Upper lobe of left lung (tissue), 6 donors: ENCODE results near the gene SCN4B. TPM values are rescaled to one million over a fixed set of nuclear protein-coding genes. Genes with fewer than 3 reads are reported as not detected.
A peak's percentile ranks its signal among the peaks of the same experiment; 100 is the strongest.

ENCODE experiments used
- ATAC-seq, 2 donors: fragments of 200-7000 bp; cut with Tn5 transposase; one replicate each; pipeline ENCODE4 v1.9.1; 2022; ENCODE audit warnings: mild to moderate bottlenecking in 2 of 2, moderate library complexity in 2 of 2; ENCODE audit not compliant: low FRiP score in 2 of 2
- DNase-seq, 2 donors: peaks; one replicate each; pipeline ENCODE4 v3.0.0-alpha.2; 2019 to 2020
- H3K27ac ChIP-seq, 4 donors: fragments of 200-600 bp; sonication (generic); one replicate each; pipeline ENCODE4 v1.5.1; 2016 to 2019
- H3K27me3 ChIP-seq, 4 donors: fragments of 200-600 bp; sonication (generic); one replicate each; pipeline ENCODE4 v1.5.1; 2017 to 2019
- H3K36me3 ChIP-seq, 4 donors: fragments of 200-600 bp; sonication (generic); one replicate each; pipeline ENCODE4 v1.5.1; 2016 to 2019
- H3K4me1 ChIP-seq, 4 donors: fragments of 200-600 bp; sonication (generic); one replicate each; pipeline ENCODE4 v1.5.1; 2018 to 2019
- H3K4me3 ChIP-seq, 4 donors: fragments of 200-600 bp; sonication (generic); one replicate each; pipeline ENCODE4 v1.5.1; 2017 to 2019; ENCODE audit warnings: mild to moderate bottlenecking in 2 of 4, moderate library complexity in 1 of 4
- H3K9me3 ChIP-seq, 4 donors: fragments of 200-600 bp; sonication (generic); one replicate each; pipeline ENCODE4 v1.5.1; 2018 to 2019
- EP300 ChIP-seq, 4 donors: sonication (generic); formaldehyde crosslinking; IDR thresholded peaks; one replicate each; pipeline ENCODE4 v1.5.1; 2017; ENCODE audit warnings: antibody characterized with exemption in 4 of 4, control low read depth in 2 of 4
- POLR2A ChIP-seq, 4 donors: fragments of 450-650 bp; IDR thresholded peaks; one replicate each; pipeline ENCODE4 v1.5.1; 2016 to 2017; ENCODE audit warnings: antibody characterized with exemption in 4 of 4, mild to moderate bottlenecking in 2 of 4
- POLR2AphosphoS5 ChIP-seq, 2 donors: sonication (generic); formaldehyde crosslinking; IDR thresholded peaks; one replicate each; pipeline ENCODE4 v1.5.1; 2017; ENCODE audit warnings: antibody characterized with exemption in 2 of 2
- WGBS, 2 donors: methylation state at CpG; one replicate each; pipeline ENCODE4 v1.1.5; 2017 to 2018; 5-methylcytosine and 5-hydroxymethylcytosine counted together
- total RNA-seq, 6 donors: library from RNA; depleted of rRNA in 4 of 6; stranded (reverse); fragments of >200 nt in 4 of 6; gene quantifications; one replicate each; pipeline versions ENCODE4 v1.1.0 to v1.2.1, GENCODE V29; 2016 to 2021
- TF ChIP-seq, protein P1 (sequence below), 6 experiments: fragments of 450-650 bp in 4 of 6; fragments of 200-600 bp in 2 of 6; sonication (generic) in 2 of 6; IDR thresholded peaks; one replicate each; pipeline ENCODE4 v1.5.1; 2016 to 2019; ENCODE audit warnings: antibody characterized with exemption in 6 of 6
- donor health status: DM: no; HTN: no; CAD: no; lungs with moderate emphysema.
- donor health status: DM: no; HTN: yes; CAD: no; lungs with severe emphysema.

The SCN4B gene
- total RNA-seq, 6 donors from 2014 or later, result under 0.01 to 5.5 (median 3.3) TPM

DNA sequence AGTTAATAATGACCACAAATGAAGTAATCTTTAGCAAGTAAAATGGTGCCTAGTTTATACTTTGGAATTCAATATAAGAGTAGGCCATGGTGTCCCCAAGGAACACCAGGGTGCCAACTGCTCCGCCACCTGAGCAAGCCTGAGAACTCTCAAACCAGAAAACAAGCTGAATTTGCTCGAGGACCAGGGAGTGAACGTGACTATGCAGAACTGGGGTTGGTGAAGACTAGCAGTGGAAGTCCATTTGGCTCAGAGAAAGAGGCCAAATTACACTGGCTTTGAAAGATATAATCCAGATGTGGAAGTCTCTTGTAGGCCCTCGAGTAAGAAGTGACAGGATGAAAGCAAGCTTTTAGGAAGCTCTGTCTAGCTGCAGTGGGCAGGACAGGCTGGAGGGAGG lies 57.1 kb downstream of the SCN4B start:
- Histone ChIP-seq H3K4me3 (no peak overlapping the region), H3K36me3 (no peaks in the 10 kb centered on the region), H3K4me1 (no peaks in the 10 kb centered on the region), H3K27ac (no peak overlapping the region), H3K9me3 (no peaks in the 10 kb centered on the region), H3K27me3 (no peaks in the 10 kb centered on the region)
- DNase-seq, result no peak
- 70 to 75% methylated on average over 4 of the region's 4 CpGs for WGBS, 2 donors
- ATAC-seq, result no peak
- TF ChIP-seq POLR2A (IDR thresholded peaks at IDR 0.05) (no peak), POLR2AphosphoS5 (IDR thresholded peaks at IDR 0.05) (no peak)

DNA sequence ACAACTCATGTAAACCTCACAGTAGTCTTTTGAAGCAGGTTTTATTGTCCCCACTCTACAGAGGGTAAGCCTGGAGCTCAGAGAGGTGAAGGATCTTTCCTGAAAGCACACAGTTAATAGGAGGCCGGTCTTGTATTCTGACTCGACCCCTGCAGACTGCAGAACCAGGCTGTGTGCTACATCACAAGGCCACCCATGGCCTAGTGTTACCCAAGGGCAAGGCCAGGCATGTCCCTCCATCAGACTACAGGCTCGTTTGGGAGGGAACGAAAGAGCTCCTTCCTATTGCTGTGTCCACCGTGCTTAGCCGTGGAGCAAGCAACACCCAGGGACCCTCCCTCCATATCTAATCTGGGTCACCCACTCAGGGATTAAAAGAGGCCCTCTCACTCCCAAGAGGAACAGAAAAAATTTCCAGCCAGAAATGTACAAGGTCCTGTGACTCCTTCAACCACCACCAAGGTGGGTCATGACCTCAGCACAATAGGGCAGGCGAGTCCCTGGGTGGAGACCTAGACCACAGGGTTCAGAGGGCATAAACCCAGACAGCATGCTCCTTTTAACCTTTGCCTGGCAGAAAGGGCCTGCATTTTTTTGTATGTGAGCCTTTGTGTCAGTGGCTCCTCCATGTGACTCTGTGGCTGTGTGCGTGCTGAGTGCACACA lies 59.6 kb downstream of the SCN4B start:
- H3K27me3 ChIP-seq, result no peaks in the 10 kb centered on the region
- H3K36me3 ChIP-seq, result no peaks in the 10 kb centered on the region
- WGBS, 2 donors, result 71 to 76% methylated on average over 6 to 8 of the region's 8 CpGs
- H3K27ac ChIP-seq, result no peak overlapping the region
- no peaks in the 10 kb centered on the region for H3K9me3 ChIP-seq
- H3K4me1 ChIP-seq, result no peaks in the 10 kb centered on the region
- ATAC-seq (no peak), DNase-seq (no peak)
- TF ChIP-seq POLR2AphosphoS5 (IDR thresholded peaks at IDR 0.05), result no peak
- TF ChIP-seq POLR2A (IDR thresholded peaks at IDR 0.05), result no peak
- TF ChIP-seq, protein P1, sequence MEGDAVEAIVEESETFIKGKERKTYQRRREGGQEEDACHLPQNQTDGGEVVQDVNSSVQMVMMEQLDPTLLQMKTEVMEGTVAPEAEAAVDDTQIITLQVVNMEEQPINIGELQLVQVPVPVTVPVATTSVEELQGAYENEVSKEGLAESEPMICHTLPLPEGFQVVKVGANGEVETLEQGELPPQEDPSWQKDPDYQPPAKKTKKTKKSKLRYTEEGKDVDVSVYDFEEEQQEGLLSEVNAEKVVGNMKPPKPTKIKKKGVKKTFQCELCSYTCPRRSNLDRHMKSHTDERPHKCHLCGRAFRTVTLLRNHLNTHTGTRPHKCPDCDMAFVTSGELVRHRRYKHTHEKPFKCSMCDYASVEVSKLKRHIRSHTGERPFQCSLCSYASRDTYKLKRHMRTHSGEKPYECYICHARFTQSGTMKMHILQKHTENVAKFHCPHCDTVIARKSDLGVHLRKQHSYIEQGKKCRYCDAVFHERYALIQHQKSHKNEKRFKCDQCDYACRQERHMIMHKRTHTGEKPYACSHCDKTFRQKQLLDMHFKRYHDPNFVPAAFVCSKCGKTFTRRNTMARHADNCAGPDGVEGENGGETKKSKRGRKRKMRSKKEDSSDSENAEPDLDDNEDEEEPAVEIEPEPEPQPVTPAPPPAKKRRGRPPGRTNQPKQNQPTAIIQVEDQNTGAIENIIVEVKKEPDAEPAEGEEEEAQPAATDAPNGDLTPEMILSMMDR (IDR thresholded peaks at IDR 0.05), result no peak
- TF ChIP-seq EP300 (IDR thresholded peaks at IDR 0.05), result no peak
- no peak overlapping the region for H3K4me3 ChIP-seq

DNA sequence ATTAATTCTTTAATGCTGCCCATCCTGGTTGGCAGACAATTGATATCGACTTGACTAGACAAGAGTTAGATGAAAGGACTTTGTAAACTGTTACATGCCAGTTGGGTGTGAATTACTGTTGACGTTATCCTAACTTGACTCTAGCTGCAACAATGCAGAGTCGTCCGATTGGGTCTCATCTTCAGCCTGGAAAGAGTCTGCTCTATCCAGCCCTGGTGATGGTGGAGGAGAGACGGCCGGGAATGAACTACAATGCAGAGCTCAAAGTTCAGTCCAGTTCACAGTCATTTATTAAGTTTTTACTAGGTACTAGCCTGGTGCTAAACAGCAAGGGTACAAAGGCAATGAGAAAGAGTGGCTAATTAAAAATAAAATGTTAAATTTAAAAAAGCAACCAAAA lies 60.9 kb downstream of the SCN4B start:
- Histone ChIP-seq H3K4me1 (no peaks in the 10 kb centered on the region), H3K27ac (no peak overlapping the region), H3K9me3 (peaks cover 0 to 9% (median 7%) of the 10 kb centered on the region in 4 donors), H3K27me3 (no peaks in the 10 kb centered on the region), H3K4me3 (no peak overlapping the region), H3K36me3 (no peaks in the 10 kb centered on the region)
- ATAC-seq (no peak), DNase-seq (no peak)
- TF ChIP-seq EP300 (IDR thresholded peaks at IDR 0.05), result no peak
- no peak for TF ChIP-seq POLR2AphosphoS5 (IDR thresholded peaks at IDR 0.05)
- TF ChIP-seq, protein P1 (IDR thresholded peaks at IDR 0.05), result no peak
- TF ChIP-seq POLR2A (IDR thresholded peaks at IDR 0.05), result no peak
- WGBS, 2 donors, result 70 to 91% methylated on average over 6 of the region's 6 CpGs

DNA sequence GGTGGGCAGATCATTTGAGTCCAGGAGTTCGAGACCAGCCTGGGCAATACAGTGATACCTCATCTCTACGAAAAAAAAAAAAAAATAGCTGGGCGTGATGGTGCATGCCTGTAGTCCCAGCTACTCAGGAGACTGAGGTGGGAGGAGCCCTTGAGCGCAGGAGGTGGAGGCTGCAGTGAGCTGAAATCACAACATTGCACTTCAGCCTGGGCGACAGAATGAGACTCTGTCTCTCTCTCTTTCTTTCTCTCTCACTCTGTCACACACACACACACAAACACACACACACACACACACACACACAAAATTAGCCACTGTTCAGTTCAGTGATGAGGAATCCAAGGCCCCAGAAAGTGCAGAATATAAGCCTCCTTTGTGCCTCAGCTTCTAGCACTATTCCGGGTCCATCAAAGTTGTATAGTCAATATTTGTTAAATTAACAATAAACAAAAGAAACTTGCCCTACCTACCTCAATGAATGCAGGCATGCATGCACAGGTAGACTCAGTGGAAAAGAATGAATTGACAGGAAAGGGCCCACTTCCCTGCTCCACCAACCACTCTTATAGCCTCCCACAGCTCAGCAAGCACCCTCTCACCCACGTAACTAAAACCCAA lies 62.0 kb downstream of the SCN4B start:
- 82 to 90% methylated on average over 6 to 7 of the region's 7 CpGs for WGBS, 2 donors
- H3K36me3 ChIP-seq, result no peaks in the 10 kb centered on the region
- no peak overlapping the region for H3K27ac ChIP-seq
- peaks cover 0 to 11% (median 7%) of the 10 kb centered on the region in 4 donors for H3K9me3 ChIP-seq
- no peak overlapping the region for H3K4me3 ChIP-seq
- TF ChIP-seq POLR2A (IDR thresholded peaks at IDR 0.05) (no peak), EP300 (IDR thresholded peaks at IDR 0.05) (no peak), POLR2AphosphoS5 (IDR thresholded peaks at IDR 0.05) (no peak)
- TF ChIP-seq, protein P1 (IDR thresholded peaks at IDR 0.05), result no peak
- DNase-seq (no peak), ATAC-seq (no peak)
- no peaks in the 10 kb centered on the region for H3K4me1 ChIP-seq
- H3K27me3 ChIP-seq, result no peaks in the 10 kb centered on the region

DNA sequence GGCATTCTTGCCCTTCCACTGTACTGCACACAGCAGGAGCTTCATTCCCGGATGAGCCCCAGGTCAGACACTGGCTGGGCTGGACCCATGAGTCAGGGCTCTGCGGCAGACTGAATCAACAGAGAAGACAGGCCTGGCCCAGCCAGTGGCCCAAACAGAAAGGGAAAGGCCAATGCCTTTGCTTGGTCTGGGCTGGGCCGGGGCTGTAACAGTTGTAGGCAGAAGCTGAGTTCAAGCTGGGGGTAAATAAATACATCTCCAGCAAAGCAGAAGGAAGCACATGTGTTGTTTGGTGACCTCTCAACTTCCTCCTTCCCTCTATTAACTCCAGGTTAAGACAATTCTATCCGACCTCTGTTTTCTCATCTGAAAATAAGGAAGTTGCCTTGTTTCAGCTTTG lies 64.1 kb downstream of the SCN4B start:
- WGBS, 2 donors, result 21 to 53% methylated on average over 1 to 4 of the region's 4 CpGs
- TF ChIP-seq POLR2AphosphoS5 (IDR thresholded peaks at IDR 0.05) (no peak), POLR2A (IDR thresholded peaks at IDR 0.05) (no peak), EP300 (IDR thresholded peaks at IDR 0.05) (no peak)
- TF ChIP-seq, protein P1 (IDR thresholded peaks at IDR 0.05), result no peak
- DNase-seq (peak in 1 of 2 donors; percentile 28), ATAC-seq (peak; percentile 58 to 72)
- Histone ChIP-seq H3K36me3 (no peaks in the 10 kb centered on the region), H3K4me3 (no peak overlapping the region), H3K27me3 (no peaks in the 10 kb centered on the region), H3K9me3 (peaks cover 0 to 11% (median 7%) of the 10 kb centered on the region in 4 donors), H3K27ac (peak overlapping the region in 2 of 4 donors; percentile 18 to 26), H3K4me1 (peaks cover 0 to 12% (median 11%) of the 10 kb centered on the region in 4 donors)
